HepG2 (cell line): ENCODE data around the gene METAP1D. TPM values are rescaled to one million over a fixed set of nuclear protein-coding genes. Genes with fewer than 3 reads are reported as not detected.
A peak's percentile ranks its signal among the peaks of the same experiment; 100 is the strongest.

Experiments used
- AGO1 ChIP-seq: fragments of 200-400 bp; formaldehyde crosslinking; IDR thresholded peaks from 2 replicates; pipeline ENCODE4 v1.6.1; 2017; ENCODE audit warnings: mild to moderate bottlenecking, low read depth, low read length, moderate library complexity; ENCODE audit not compliant: poor library complexity, severe bottlenecking
- AKAP8 ChIP-seq: sonication (generic); formaldehyde crosslinking; IDR thresholded peaks from 2 replicates; pipeline ENCODE4 v1.5.1; 2020; ENCODE audit warnings: mild to moderate bottlenecking, missing genetic modification reagents
- DNMT1 ChIP-seq: sonication (generic); formaldehyde crosslinking; IDR thresholded peaks from 2 replicates; pipeline ENCODE4 v1.5.1; 2020; ENCODE audit warnings: mild to moderate bottlenecking, missing genetic modification reagents
- EED ChIP-seq: sonication (generic); formaldehyde crosslinking; IDR thresholded peaks from 2 replicates; pipeline ENCODE4 v1.5.0; 2020; ENCODE audit warnings: mild to moderate bottlenecking, missing genetic modification reagents
- JUNB ChIP-seq: sonication (generic); formaldehyde crosslinking; IDR thresholded peaks from 2 replicates; pipeline ENCODE4 v1.8.0; 2022; ENCODE audit warnings: missing genetic modification reagents, mild to moderate bottlenecking, borderline replicate concordance
- KDM3A ChIP-seq: IDR thresholded peaks from 2 replicates; pipeline ENCODE4 v1.6.1; 2018; ENCODE audit warnings: low read depth, missing compliant biosample characterization
- SMARCE1 ChIP-seq: fragments of 450-650 bp; IDR thresholded peaks from 2 replicates; pipeline ENCODE4 v1.6.1; 2017; ENCODE audit warnings: borderline replicate concordance
- SP5 ChIP-seq: IDR thresholded peaks from 2 replicates; pipeline ENCODE4 v1.6.1; 2016; ENCODE audit warnings: low read depth, borderline replicate concordance
- SRSF1 ChIP-seq: fragments of 200-400 bp; formaldehyde crosslinking; optimal IDR thresholded peaks from 2 replicates; pipeline ENCODE3; 2017; ENCODE audit warnings: mild to moderate bottlenecking, low read depth, low read length, moderate library complexity
- TAF15 ChIP-seq: fragments of 200-400 bp; formaldehyde crosslinking; IDR thresholded peaks from one replicate; pipeline ENCODE4 v1.6.1; 2018; ENCODE audit warnings: mild to moderate bottlenecking, low read depth, low read length; ENCODE audit not compliant: poor library complexity, severe bottlenecking
- ZFX ChIP-seq: sonication (generic); formaldehyde crosslinking; IDR thresholded peaks from 2 replicates; pipeline ENCODE4 v1.4.0; 2020; ENCODE audit warnings: mild to moderate bottlenecking, low read depth, missing genetic modification reagents, moderate library complexity
- ZNF337 ChIP-seq: sonication (generic); formaldehyde crosslinking; IDR thresholded peaks from 2 replicates; pipeline ENCODE4 v1.5.1; 2020; ENCODE audit warnings: missing genetic modification reagents, low read depth, mild to moderate bottlenecking, borderline replicate concordance
- ZNF441 ChIP-seq: sonication (generic); formaldehyde crosslinking; IDR thresholded peaks from 2 replicates; pipeline ENCODE4 v1.7.0; 2021; ENCODE audit warnings: missing genetic modification reagents, borderline replicate concordance
- ZNF546 ChIP-seq: sonication (generic); formaldehyde crosslinking; conservative IDR thresholded peaks from 2 replicates; pipeline ENCODE4 v1.8.1; 2023; ENCODE audit warnings: mild to moderate bottlenecking, missing genetic modification reagents
- ZNF556 ChIP-seq: sonication (generic); formaldehyde crosslinking; IDR thresholded peaks from 2 replicates; pipeline ENCODE4 v1.4.0; 2020; ENCODE audit warnings: mild to moderate bottlenecking, missing genetic modification reagents, borderline replicate concordance
- ZSCAN20 ChIP-seq: sonication (generic); formaldehyde crosslinking; IDR thresholded peaks from 2 replicates; pipeline ENCODE4 v1.4.0; 2020; ENCODE audit warnings: missing genetic modification reagents, mild to moderate bottlenecking, borderline replicate concordance
- polyA plus RNA-seq, 8 experiments: library from polyadenylated mRNA; depleted of rRNA in 3 of 8; stranded (reverse) in 7 of 8; unstranded in 1 of 8; fragments of >200 nt; fragmentation: Illumina TruSeq in 4 of 8; extraction: Trizol in 4 of 8; gene quantifications; 2 replicates each; pipeline versions ENCODE4 v1.2.1 to v1.2.3, GENCODE V29; 2011 to 2016; ENCODE audit warnings: low read depth in 4 of 8, missing spikeins in 1 of 8, mixed read lengths in 1 of 8; ENCODE audit not compliant: insufficient read depth in 1 of 8
- total RNA-seq, 5 experiments: library from RNA; depleted of rRNA; stranded (reverse); fragments of >200 nt; fragmentation: Illumina TruSeq; extraction: Trizol; gene quantifications; 2 replicates each; pipeline ENCODE4 v1.2.3, GENCODE V29; 2016; ENCODE audit warnings: low read depth in 1 of 5
- TF ChIP-seq, protein P1 (sequence below): sonication (generic); formaldehyde crosslinking; IDR thresholded peaks from 2 replicates; pipeline ENCODE4 v1.5.1; 2020; ENCODE audit warnings: missing genetic modification reagents, mild to moderate bottlenecking, borderline replicate concordance
- TF ChIP-seq, protein P2 (sequence below): sonication (generic); formaldehyde crosslinking; IDR thresholded peaks from 2 replicates; pipeline ENCODE4 v1.4.0; 2020; ENCODE audit warnings: mild to moderate bottlenecking, missing genetic modification reagents, borderline replicate concordance
- TF ChIP-seq, protein P3 (sequence below): IDR thresholded peaks from 2 replicates; pipeline ENCODE4 v1.4.0; 2020; ENCODE audit warnings: mild to moderate bottlenecking, missing genetic modification reagents

The METAP1D gene
- total and polyA plus RNA-seq, 2 of the 13 experiments (the other 11 are each of a cell fraction or from before 2014, with no cell fraction given) = 14.7 to 21.6 TPM

DNA sequence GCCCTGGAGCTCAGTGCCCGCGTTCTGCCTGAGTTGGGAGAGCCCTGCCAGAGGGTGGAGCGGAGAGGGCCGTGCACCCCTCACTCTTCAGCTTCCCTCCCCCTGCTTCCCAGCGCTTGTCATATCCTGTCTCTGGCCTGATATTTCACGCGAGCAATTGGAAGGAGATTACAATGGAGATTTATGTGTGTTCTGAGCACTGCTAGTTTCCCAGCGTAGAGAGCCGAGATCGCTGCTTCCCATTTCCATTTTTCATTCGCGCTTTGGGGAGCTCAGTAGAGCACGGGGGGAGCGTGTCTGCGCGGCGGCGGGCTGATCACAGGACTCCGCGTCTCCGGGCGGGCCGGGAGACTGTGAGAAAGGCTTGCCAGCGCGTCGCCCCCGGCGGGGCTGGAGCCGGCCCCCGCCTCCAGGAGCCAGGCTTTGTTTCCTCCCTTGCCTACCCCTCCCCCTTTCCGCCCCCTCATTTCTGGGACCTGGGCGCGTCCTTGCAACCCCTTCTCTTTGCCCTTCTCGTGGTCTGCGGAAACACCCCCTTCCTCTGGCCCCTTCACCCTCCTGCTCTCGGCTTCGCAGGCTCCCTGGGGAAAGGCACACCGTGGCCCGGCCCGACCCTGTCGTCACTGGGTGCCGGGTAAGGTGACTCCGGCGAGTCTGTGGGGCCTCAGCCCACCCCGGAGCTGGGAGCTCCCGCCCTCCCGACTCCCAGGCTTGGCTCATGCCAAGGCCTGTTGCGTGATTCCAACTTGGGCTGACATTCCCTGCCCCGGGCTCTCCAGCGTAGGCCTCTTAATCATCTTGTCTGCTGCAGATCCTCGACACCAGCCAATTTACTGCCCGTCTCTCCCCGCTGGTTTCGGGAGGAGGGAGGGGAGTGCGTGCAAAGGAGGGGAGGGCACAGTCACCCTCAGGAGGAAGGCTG is 97.1 kb downstream of the METAP1D start (continued):
- TF ChIP-seq SMARCE1 (no peak), ZNF441 (CRISPR knock-in tag) (no peak), ZNF556 (CRISPR knock-in tag) (0 out of 2 replicates have a peak, but pooled peaks have one; percentile 30), TAF15 (no peak), ZNF546 (CRISPR knock-in tag) (no peak), AGO1 (no peak), DNMT1 (CRISPR knock-in tag) (0 out of 2 replicates have a peak, but pooled peaks have one; percentile 43), JUNB (CRISPR knock-in tag) (no peak), AKAP8 (CRISPR knock-in tag) (no peak), EED (CRISPR knock-in tag) (peak; percentile 85; the same call in 1 of the 2 replicates), ZNF337 (CRISPR knock-in tag) (no peak), ZFX (CRISPR knock-in tag) (peak; percentile 12; the same call in 1 of the 2 replicates), ZSCAN20 (CRISPR knock-in tag) (no peak), KDM3A (0 out of 2 replicates have a peak, but pooled peaks have one; percentile 16), SP5 (CRISPR knock-in tag) (no peak), SRSF1 (no peak)
- TF ChIP-seq, protein P1, sequence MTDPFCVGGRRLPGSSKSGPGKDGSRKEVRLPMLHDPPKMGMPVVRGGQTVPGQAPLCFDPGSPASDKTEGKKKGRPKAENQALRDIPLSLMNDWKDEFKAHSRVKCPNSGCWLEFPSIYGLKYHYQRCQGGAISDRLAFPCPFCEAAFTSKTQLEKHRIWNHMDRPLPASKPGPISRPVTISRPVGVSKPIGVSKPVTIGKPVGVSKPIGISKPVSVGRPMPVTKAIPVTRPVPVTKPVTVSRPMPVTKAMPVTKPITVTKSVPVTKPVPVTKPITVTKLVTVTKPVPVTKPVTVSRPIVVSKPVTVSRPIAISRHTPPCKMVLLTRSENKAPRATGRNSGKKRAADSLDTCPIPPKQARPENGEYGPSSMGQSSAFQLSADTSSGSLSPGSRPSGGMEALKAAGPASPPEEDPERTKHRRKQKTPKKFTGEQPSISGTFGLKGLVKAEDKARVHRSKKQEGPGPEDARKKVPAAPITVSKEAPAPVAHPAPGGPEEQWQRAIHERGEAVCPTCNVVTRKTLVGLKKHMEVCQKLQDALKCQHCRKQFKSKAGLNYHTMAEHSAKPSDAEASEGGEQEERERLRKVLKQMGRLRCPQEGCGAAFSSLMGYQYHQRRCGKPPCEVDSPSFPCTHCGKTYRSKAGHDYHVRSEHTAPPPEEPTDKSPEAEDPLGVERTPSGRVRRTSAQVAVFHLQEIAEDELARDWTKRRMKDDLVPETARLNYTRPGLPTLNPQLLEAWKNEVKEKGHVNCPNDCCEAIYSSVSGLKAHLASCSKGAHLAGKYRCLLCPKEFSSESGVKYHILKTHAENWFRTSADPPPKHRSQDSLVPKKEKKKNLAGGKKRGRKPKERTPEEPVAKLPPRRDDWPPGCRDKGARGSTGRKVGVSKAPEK (CRISPR knock-in tag) = 0 out of 2 replicates have a peak, but pooled peaks have one; percentile 13
- TF ChIP-seq, protein P2, sequence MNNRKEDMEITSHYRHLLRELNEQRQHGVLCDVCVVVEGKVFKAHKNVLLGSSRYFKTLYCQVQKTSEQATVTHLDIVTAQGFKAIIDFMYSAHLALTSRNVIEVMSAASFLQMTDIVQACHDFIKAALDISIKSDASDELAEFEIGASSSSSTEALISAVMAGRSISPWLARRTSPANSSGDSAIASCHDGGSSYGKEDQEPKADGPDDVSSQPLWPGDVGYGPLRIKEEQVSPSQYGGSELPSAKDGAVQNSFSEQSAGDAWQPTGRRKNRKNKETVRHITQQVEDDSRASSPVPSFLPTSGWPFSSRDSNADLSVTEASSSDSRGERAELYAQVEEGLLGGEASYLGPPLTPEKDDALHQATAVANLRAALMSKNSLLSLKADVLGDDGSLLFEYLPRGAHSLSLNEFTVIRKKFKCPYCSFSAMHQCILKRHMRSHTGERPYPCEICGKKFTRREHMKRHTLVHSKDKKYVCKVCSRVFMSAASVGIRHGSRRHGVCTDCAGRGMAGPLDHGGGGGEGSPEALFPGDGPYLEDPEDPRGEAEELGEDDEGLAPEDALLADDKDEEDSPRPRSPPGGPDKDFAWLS (CRISPR knock-in tag) = no peak
- TF ChIP-seq, protein P3, sequence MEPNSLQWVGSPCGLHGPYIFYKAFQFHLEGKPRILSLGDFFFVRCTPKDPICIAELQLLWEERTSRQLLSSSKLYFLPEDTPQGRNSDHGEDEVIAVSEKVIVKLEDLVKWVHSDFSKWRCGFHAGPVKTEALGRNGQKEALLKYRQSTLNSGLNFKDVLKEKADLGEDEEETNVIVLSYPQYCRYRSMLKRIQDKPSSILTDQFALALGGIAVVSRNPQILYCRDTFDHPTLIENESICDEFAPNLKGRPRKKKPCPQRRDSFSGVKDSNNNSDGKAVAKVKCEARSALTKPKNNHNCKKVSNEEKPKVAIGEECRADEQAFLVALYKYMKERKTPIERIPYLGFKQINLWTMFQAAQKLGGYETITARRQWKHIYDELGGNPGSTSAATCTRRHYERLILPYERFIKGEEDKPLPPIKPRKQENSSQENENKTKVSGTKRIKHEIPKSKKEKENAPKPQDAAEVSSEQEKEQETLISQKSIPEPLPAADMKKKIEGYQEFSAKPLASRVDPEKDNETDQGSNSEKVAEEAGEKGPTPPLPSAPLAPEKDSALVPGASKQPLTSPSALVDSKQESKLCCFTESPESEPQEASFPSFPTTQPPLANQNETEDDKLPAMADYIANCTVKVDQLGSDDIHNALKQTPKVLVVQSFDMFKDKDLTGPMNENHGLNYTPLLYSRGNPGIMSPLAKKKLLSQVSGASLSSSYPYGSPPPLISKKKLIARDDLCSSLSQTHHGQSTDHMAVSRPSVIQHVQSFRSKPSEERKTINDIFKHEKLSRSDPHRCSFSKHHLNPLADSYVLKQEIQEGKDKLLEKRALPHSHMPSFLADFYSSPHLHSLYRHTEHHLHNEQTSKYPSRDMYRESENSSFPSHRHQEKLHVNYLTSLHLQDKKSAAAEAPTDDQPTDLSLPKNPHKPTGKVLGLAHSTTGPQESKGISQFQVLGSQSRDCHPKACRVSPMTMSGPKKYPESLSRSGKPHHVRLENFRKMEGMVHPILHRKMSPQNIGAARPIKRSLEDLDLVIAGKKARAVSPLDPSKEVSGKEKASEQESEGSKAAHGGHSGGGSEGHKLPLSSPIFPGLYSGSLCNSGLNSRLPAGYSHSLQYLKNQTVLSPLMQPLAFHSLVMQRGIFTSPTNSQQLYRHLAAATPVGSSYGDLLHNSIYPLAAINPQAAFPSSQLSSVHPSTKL (CRISPR knock-in tag) = 0 out of 2 replicates have a peak, but pooled peaks have one; percentile 13
